Transverse colon (tissue), 4 donors: ENCODE results near the gene TXNDC11. TPM values are rescaled to one million over a fixed set of nuclear protein-coding genes. Genes with fewer than 3 reads are reported as not detected.

ENCODE experiments used
- DNase-seq: peaks from one replicate; pipeline ENCODE4 v3.0.0-alpha.2; 2019
- H3K27ac ChIP-seq, 4 donors: fragments of 200-600 bp; sonication (generic); 2 replicates each; pipeline ENCODE4 v1.5.1; 2016 to 2018; ENCODE audit warnings: inconsistent platforms in 4 of 4
- H3K27me3 ChIP-seq: fragments of 200-600 bp; sonication (generic); 2 replicates; pipeline ENCODE4 v1.5.1; 2017; ENCODE audit warnings: inconsistent platforms
- H3K36me3 ChIP-seq, 4 donors: fragments of 200-600 bp; sonication (generic); 2 replicates each; pipeline ENCODE4 v1.5.1; 2017 to 2019; ENCODE audit warnings: inconsistent platforms in 4 of 4
- H3K4me1 ChIP-seq, 4 donors: fragments of 200-600 bp; sonication (generic); 2 replicates each; pipeline ENCODE4 v1.5.1; 2017 to 2020; ENCODE audit warnings: inconsistent platforms in 4 of 4
- H3K4me3 ChIP-seq, 4 donors: fragments of 200-600 bp; sonication (generic); 1 replicate in 1 of 4; 2 replicates in 3 of 4; pipeline versions ENCODE4 v1.5.1 to v1.6.1; 2017 to 2019; ENCODE audit warnings: inconsistent platforms in 4 of 4
- H3K9me3 ChIP-seq, 2 donors: fragments of 200-600 bp; sonication (generic); 2 replicates each; pipeline ENCODE4 v1.5.1; 2017 to 2019; ENCODE audit warnings: inconsistent platforms in 2 of 2
- CTCF ChIP-seq, 5 experiments: fragments of 200-600 bp in 3 of 5; fragments of 450-650 bp in 2 of 5; sonication (generic) in 3 of 5; IDR thresholded peaks; 1 replicate in 2 of 5; 2 replicates in 3 of 5; pipeline ENCODE4 v1.5.1; 2016 to 2017; ENCODE audit warnings: antibody characterized with exemption in 5 of 5, inconsistent platforms in 3 of 5, mild to moderate bottlenecking in 2 of 5, moderate library complexity in 1 of 5
- EP300 ChIP-seq: sonication (generic); formaldehyde crosslinking; IDR thresholded peaks from one replicate; pipeline ENCODE4 v1.6.1; 2017; ENCODE audit warnings: antibody characterized with exemption, low read depth
- POLR2A ChIP-seq: fragments of 450-650 bp; IDR thresholded peaks from one replicate; pipeline ENCODE4 v1.6.1; 2016; ENCODE audit warnings: antibody characterized with exemption, mild to moderate bottlenecking, moderate library complexity
- POLR2AphosphoS5 ChIP-seq, 3 donors: sonication (generic); formaldehyde crosslinking; IDR thresholded peaks; one replicate each; pipeline ENCODE4 v1.6.1; 2016; ENCODE audit warnings: antibody characterized with exemption in 3 of 3
- WGBS, 2 donors: methylation state at CpG; one replicate each; pipeline ENCODE4 v1.1.5; 2018; ENCODE audit warnings: low coverage in 1 of 2; 5-methylcytosine and 5-hydroxymethylcytosine counted together
- in situ Hi-C, 4 donors: fragments of 200-750 bp; cut with MboI; loops; one replicate each; pipeline versions ENCODE4 v1.15.0 to v1.15.1; 2017; ENCODE audit warnings: low sequenced_read_pairs in 3 of 4, low pct_ligation_motif_present in 1 of 4, low pct_unique_long_range_greater_than_20kb in 1 of 4
- intact Hi-C: fragments of 100-400 bp; cut with DNase I; formaldehyde crosslinking; loops from one replicate; pipeline ENCODE4 v1.15.1; 2023; ENCODE audit warnings: low total_unique reads
- total RNA-seq, 4 donors: library from RNA; depleted of rRNA; stranded (reverse); fragments of >200 nt; gene quantifications; one replicate each; pipeline ENCODE4 v1.1.0, GENCODE V29; 2016

The TXNDC11 gene
- total RNA-seq, 4 donors from 2014 or later: 66.8 to 105 (median 71.1) TPM

GRCh38 chr16:11779074-11779473 lies 36.4 kb upstream of the TXNDC11 start:
- H3K4me1 ChIP-seq: peaks cover 20 to 36% (median 24%) of the 10 kb centered on the region in 4 donors
- H3K36me3 ChIP-seq: peaks cover 0 to 50% (median 15%) of the 10 kb centered on the region in 4 donors
- in situ Hi-C loops: no loop called here
- WGBS, 2 donors: 96 to 97% methylated on average over 7 of the region's 7 CpGs
- no peak overlapping the region for H3K27ac ChIP-seq
- H3K9me3 ChIP-seq: no peaks in the 10 kb centered on the region
- no peak for DNase-seq
- no peaks in the 10 kb centered on the region for H3K27me3 ChIP-seq
- TF ChIP-seq EP300 (no peak), POLR2A (no peak), CTCF (IDR thresholded peaks at IDR 0.05) (no peak), POLR2AphosphoS5 (IDR thresholded peaks at IDR 0.05) (no peak)
- intact Hi-C loops: no loop called here
- H3K4me3 ChIP-seq: no peak overlapping the region

- intact Hi-C loops (loop anchor here (5.0 kb wide), 1 partner anchor 53 kb away; no protein-coding TSS in a partner anchor), in situ Hi-C loops (no loop called here)
- DNase-seq: no peak
- Histone ChIP-seq H3K9me3 (no peaks in the 10 kb centered on the region), H3K27me3 (no peaks in the 10 kb centered on the region), H3K27ac (no peak overlapping the region), H3K4me1 (no peaks in the 10 kb centered on the region), H3K36me3 (peaks cover 0 to 75% (median 29%) of the 10 kb centered on the region in 4 donors), H3K4me3 (no peak overlapping the region)
- TF ChIP-seq EP300 (no peak), POLR2AphosphoS5 (IDR thresholded peaks at IDR 0.05) (no peak), CTCF (IDR thresholded peaks at IDR 0.05) (no peak), POLR2A (no peak)
- 75 to 81% methylated on average over 3 of the region's 3 CpGs for WGBS, 2 donors
These were observed 31.5 kb upstream of the TXNDC11 start for GRCh38 chr16:11774065-11774626.

- WGBS, 2 donors: 64 to 68% methylated on average over 6 to 7 of the region's 7 CpGs
- Histone ChIP-seq H3K27me3 (no peaks in the 10 kb centered on the region), H3K4me1 (no peaks in the 10 kb centered on the region), H3K27ac (peak overlapping the region in 2 of 4 donors; percentile 10 to 49), H3K36me3 (peaks cover 0 to 76% (median 36%) of the 10 kb centered on the region in 4 donors), H3K4me3 (no peak overlapping the region), H3K9me3 (no peaks in the 10 kb centered on the region)
- no peak for TF ChIP-seq POLR2AphosphoS5 (IDR thresholded peaks at IDR 0.05)
- TF ChIP-seq EP300: no peak
- no peak for TF ChIP-seq POLR2A
- TF ChIP-seq CTCF (IDR thresholded peaks at IDR 0.05): no peak
- in situ Hi-C loops (no loop called here), intact Hi-C loops (no loop called here)
- no peak for DNase-seq
These were observed 26.2 kb upstream of the TXNDC11 start for GRCh38 chr16:11768849-11769248.

- H3K4me1 ChIP-seq: peaks cover 5 to 23% (median 13%) of the 10 kb centered on the region in 4 donors
- H3K27me3 ChIP-seq: no peaks in the 10 kb centered on the region
- no peak overlapping the region for H3K27ac ChIP-seq
- peaks cover 0 to 61% (median 29%) of the 10 kb centered on the region in 4 donors for H3K36me3 ChIP-seq
- in situ Hi-C loops (no loop called here), intact Hi-C loops (loop anchor here (1.0 kb wide), 1 partner anchor 25 kb away; no protein-coding TSS in a partner anchor)
- no peaks in the 10 kb centered on the region for H3K9me3 ChIP-seq
- no peak for DNase-seq
- TF ChIP-seq POLR2A: no peak
- TF ChIP-seq EP300: no peak
- TF ChIP-seq CTCF (IDR thresholded peaks at IDR 0.05): no peak
- TF ChIP-seq POLR2AphosphoS5 (IDR thresholded peaks at IDR 0.05): no peak
- no peak overlapping the region for H3K4me3 ChIP-seq
- WGBS, 2 donors: 86 to 87% methylated on average over 4 of the region's 4 CpGs
These were observed 19.8 kb upstream of the TXNDC11 start for GRCh38 chr16:11762431-11762830.
